ENCODE data around the gene CEMIP. TPM values are rescaled to one million over a fixed set of nuclear protein-coding genes. Genes with fewer than 3 reads are reported as not detected.

CEMIP gene
- total and polyA plus RNA-seq, 10 of the 15 experiments (the other 5 are each of a cell fraction or from before 2014, with no cell fraction given) = 0.01 to 0.44 (median 0.16) TPM; not detected in 6

GRCh38 chr15:80735344-80735743 is 43.8 kb upstream of the CEMIP start:
- Histone ChIP-seq H3K4me3 (no peak overlapping the region), H3K79me2 (ENCODE audit: control insufficient read depth, insufficient read depth, low read length) (no peaks in the 10 kb centered on the region), H3K4me2 (ENCODE audit: control insufficient read depth, insufficient read depth) (no peak overlapping the region), H3K9me3 (replicated peaks; ENCODE audit: control insufficient read depth, insufficient read depth, low read length) (no peaks in the 10 kb centered on the region), H3K36me3 (ENCODE audit: control insufficient read depth in 2 of 2, insufficient read depth in 2 of 2, low read length in 1 of 2) (no peaks in the 10 kb centered on the region; a peak in 1 of 4 replicates), H3K4me1 (ENCODE audit: control insufficient read depth, insufficient read depth, low read length) (no peaks in the 10 kb centered on the region), H3K27ac (ENCODE audit: control insufficient read depth, insufficient read depth) (no peak overlapping the region), H2AFZ (ENCODE audit: control insufficient read depth, low read depth, low read length) (no peak overlapping the region), H4K20me1 (ENCODE audit: control insufficient read depth, insufficient read depth) (no peaks in the 10 kb centered on the region), H3K9ac (ENCODE audit: control insufficient read depth, insufficient read depth, low read length) (no peak overlapping the region), H3K27me3 (replicated peaks in 1 of 2; ENCODE audit: control insufficient read depth in 2 of 2, insufficient read depth in 2 of 2, low read length in 1 of 2) (no peaks in the 10 kb centered on the region)
- RAD21 ChIA-PET (ENCODE audit: unreplicated experiment) = interaction anchor here (0.7 kb wide), 1 partner anchor 171 kb away, joined by 4 read pairs; no protein-coding TSS in a partner anchor
- intact Hi-C loops (cut with micrococcal nuclease; ENCODE audit: unreplicated experiment) = no loop called here
- 82% methylated on average over 8 of the region's 8 CpGs for WGBS (ENCODE audit: insufficient coverage, insufficient replicate concordance, low lambda C conversion rate, missing lambda C conversion rate)
- no peak for TF ChIP-seq SUPT20H (IDR thresholded peaks at IDR 0.05; ENCODE audit: borderline replicate concordance, control insufficient read depth, low read depth, low read length)
- no peak for TF ChIP-seq IRF3 (IDR thresholded peaks at IDR 0.05)
- TF ChIP-seq CEBPB (IDR thresholded peaks at IDR 0.05; ENCODE audit: borderline replicate concordance in 1 of 2, low read depth in 2 of 2, low read length in 2 of 2) = no peak
- no peak for TF ChIP-seq ZZZ3 (IDR thresholded peaks at IDR 0.05; ENCODE audit: control insufficient read depth, insufficient read length, low read depth)
- TF ChIP-seq NBN (IDR thresholded peaks at IDR 0.05) = no peak
- no peak for TF ChIP-seq PAX8 (IDR thresholded peaks at IDR 0.05)
- TF ChIP-seq CHD4 (IDR thresholded peaks at IDR 0.05) = no peak
- ATAC-seq = no peak
- no peak for DNase-seq (ENCODE audit: low read depth, low spot score)
- CTCF ChIA-PET = no interaction called here
- in situ Hi-C loops (cut with MboI) = no loop called here
- SMC1A ChIA-PET (ENCODE audit: uncharacterized antibody, unreplicated experiment) = no interaction called here
- POLR2A ChIA-PET = interaction anchor here (0.6 kb wide), 1 partner anchor 12 kb away, joined by 3 read pairs; no protein-coding TSS in a partner anchor
- BruUV-seq (replicated peaks) = no TSS peak
- FAIRE-seq = no peak

- Histone ChIP-seq H2AFZ (ENCODE audit: control insufficient read depth, low read depth, low read length) (no peak overlapping the region), H3K4me1 (ENCODE audit: control insufficient read depth, insufficient read depth, low read length) (no peaks in the 10 kb centered on the region), H3K9me3 (replicated peaks; ENCODE audit: control insufficient read depth, insufficient read depth, low read length) (no peaks in the 10 kb centered on the region), H4K20me1 (ENCODE audit: control insufficient read depth, insufficient read depth) (no peaks in the 10 kb centered on the region), H3K27ac (ENCODE audit: control insufficient read depth, insufficient read depth) (no peak overlapping the region), H3K27me3 (replicated peaks in 1 of 2; ENCODE audit: control insufficient read depth in 2 of 2, insufficient read depth in 2 of 2, low read length in 1 of 2) (no peaks in the 10 kb centered on the region), H3K79me2 (ENCODE audit: control insufficient read depth, insufficient read depth, low read length) (no peaks in the 10 kb centered on the region), H3K9ac (ENCODE audit: control insufficient read depth, insufficient read depth, low read length) (no peak overlapping the region), H3K4me2 (ENCODE audit: control insufficient read depth, insufficient read depth) (no peak overlapping the region), H3K4me3 (no peak overlapping the region), H3K36me3 (ENCODE audit: control insufficient read depth in 2 of 2, insufficient read depth in 2 of 2, low read length in 1 of 2) (no peaks in the 10 kb centered on the region; a peak in 1 of 4 replicates)
- BruUV-seq (replicated peaks) = no TSS peak
- RAD21 ChIA-PET (ENCODE audit: unreplicated experiment) = no interaction called here
- intact Hi-C loops (cut with micrococcal nuclease; ENCODE audit: unreplicated experiment) (no loop called here), in situ Hi-C loops (cut with MboI) (no loop called here)
- SMC1A ChIA-PET (ENCODE audit: uncharacterized antibody, unreplicated experiment) = no interaction called here
- WGBS (ENCODE audit: insufficient coverage, insufficient replicate concordance, low lambda C conversion rate, missing lambda C conversion rate) = 44% methylated on average over 4 of the region's 4 CpGs
- ATAC-seq (no peak), FAIRE-seq (no peak), DNase-seq (ENCODE audit: low read depth, low spot score) (no peak)
- CTCF ChIA-PET = no interaction called here
- POLR2A ChIA-PET = no interaction called here
- TF ChIP-seq PAX8 (IDR thresholded peaks at IDR 0.05) = no peak
- no peak for TF ChIP-seq TCF3 (IDR thresholded peaks at IDR 0.05; ENCODE audit: borderline replicate concordance, insufficient read depth, low read depth, low read length)
- TF ChIP-seq EED (IDR thresholded peaks at IDR 0.05; ENCODE audit: low read depth) = no peak
- TF ChIP-seq POLR2AphosphoS2 (IDR thresholded peaks at IDR 0.05; ENCODE audit: low read depth, low read length) = no peak
- TF ChIP-seq BMI1 (IDR thresholded peaks at IDR 0.05; ENCODE audit: borderline replicate concordance) = no peak
- TF ChIP-seq FOXM1 (IDR thresholded peaks at IDR 0.05; ENCODE audit: low read depth, low read length) = no peak
- TF ChIP-seq IRF4 (IDR thresholded peaks at IDR 0.05; ENCODE audit: low read depth, low read length) = no peak
- TF ChIP-seq CBX5 (IDR thresholded peaks at IDR 0.05; ENCODE audit: low read depth) = no peak
- TF ChIP-seq JUND (IDR thresholded peaks at IDR 0.05; ENCODE audit: low read depth, low read length) = no peak
- TF ChIP-seq REST (IDR thresholded peaks at IDR 0.05; ENCODE audit: low read depth, low read length) = no peak
Measured at GRCh38 chr15:80736560-80736959, 42.6 kb upstream of the CEMIP start.

Data from GM12878 (cell line).